Lung (tissue), 16 donors: Measurements from ENCODE around the gene ZNF71. TPM values are rescaled to one million over a fixed set of nuclear protein-coding genes. Genes with fewer than 3 reads are reported as not detected.

Experiments
- ATAC-seq: fragments of 200-7000 bp; cut with Tn5 transposase; one replicate; pipeline ENCODE4 v1.9.1; 2020; ENCODE audit warnings: moderate number of reproducible peaks; ENCODE audit not compliant: insufficient read depth, low FRiP score
- DNase-seq, 3 donors: peaks; one replicate each; pipeline ENCODE4 v3.0.0-alpha.2; 2013 to 2017
- H3K27ac ChIP-seq, 2 donors: one replicate each; pipeline ENCODE4 v1.5.1; 2013; ENCODE audit warnings: mild to moderate bottlenecking in 2 of 2, moderate library complexity in 2 of 2, control low read depth in 1 of 2, inconsistent platforms in 1 of 2, low read depth in 1 of 2, low read length in 1 of 2
- H3K27me3 ChIP-seq, 3 donors: one replicate each; pipeline ENCODE4 v1.5.1; 2013; ENCODE audit warnings: low read length in 2 of 3; ENCODE audit not compliant: control insufficient read depth in 3 of 3, insufficient read depth in 3 of 3
- H3K36me3 ChIP-seq, 4 donors: one replicate each; pipeline ENCODE4 v1.5.1; 2013; ENCODE audit warnings: low read length in 4 of 4, mild to moderate bottlenecking in 1 of 4, moderate library complexity in 1 of 4; ENCODE audit not compliant: control insufficient read depth in 4 of 4, insufficient read depth in 4 of 4
- H3K4me1 ChIP-seq, 5 donors: one replicate each; pipeline ENCODE4 v1.5.1; 2013; ENCODE audit warnings: low read length in 5 of 5, mild to moderate bottlenecking in 2 of 5, moderate library complexity in 1 of 5; ENCODE audit not compliant: control insufficient read depth in 5 of 5, insufficient read depth in 5 of 5
- H3K4me3 ChIP-seq: one replicate; pipeline ENCODE4 v1.5.1; 2013; ENCODE audit warnings: mild to moderate bottlenecking, control low read depth, moderate library complexity
- H3K9ac ChIP-seq, 2 donors: one replicate each; pipeline ENCODE4 v1.5.1; 2013; ENCODE audit warnings: low read length in 2 of 2, control low read depth in 1 of 2; ENCODE audit not compliant: insufficient read depth in 1 of 2
- H3K9me3 ChIP-seq, 4 donors: one replicate each; pipeline ENCODE4 v1.5.1; 2013; ENCODE audit warnings: low read length in 3 of 4, mild to moderate bottlenecking in 1 of 4, moderate library complexity in 1 of 4; ENCODE audit not compliant: control insufficient read depth in 4 of 4, insufficient read depth in 3 of 4
- CTCF ChIP-seq: IDR thresholded peaks from 2 replicates; pipeline ENCODE4 v1.5.1; 2012; ENCODE audit warnings: mild to moderate bottlenecking; ENCODE audit errors: control extremely low read depth, extremely low read depth
- WGBS, 2 donors: extraction: QIAGEN DNeasy Blood & Tissue Kit; methylation state at CpG; one replicate each; pipeline ENCODE4 v1.1.7; 2013; 5-methylcytosine and 5-hydroxymethylcytosine counted together
- long read RNA-seq, 5 donors: transcript quantifications; one replicate each; lab custom pipeline, GENCODE V29; 2026
- polyA plus RNA-seq, 2 donors: library from polyadenylated mRNA; stranded (reverse); fragments of 200-250 nt; gene quantifications; one replicate each; pipeline ENCODE4 v1.2.1, GENCODE V29; 2013
- total RNA-seq, 2 donors: library from RNA; depleted of rRNA in 1 of 2; stranded (reverse); fragments of >200 nt in 1 of 2; gene quantifications; one replicate each; pipeline ENCODE4 v1.2.1, GENCODE V29; 2014 to 2021
- donor health status: control.
- donor health status: control.
- donor health status: Bipolar disorder and iron deficiency.
- donor health status: healthy.
- donor health status: DM: yes; HTN: yes; CAD: no.

ZNF71 gene
- 1 to 10 TPM; 6.7 to 8.3 TPM for total RNA-seq
- 1 to 10 TPM; 2.5 to 4.9 TPM for polyA plus RNA-seq
- long read RNA-seq, donor 1, full-length matches to known transcripts, result 8 of 8 reads
- long read RNA-seq, donor 1, partial matches to known transcripts, result 0 of 8 reads
- long read RNA-seq, donor 1, other reads (novel, unspliced or antisense), result 0 of 8 reads
- long read RNA-seq, donor 2, full-length matches to known transcripts, result 1 of 1 reads
- long read RNA-seq, donor 2, partial matches to known transcripts, result 0 of 1 reads
- long read RNA-seq, donor 2, other reads (novel, unspliced or antisense), result 0 of 1 reads
- long read RNA-seq, donor 3, result 0 reads
- long read RNA-seq, donor 4, result 0 reads
- long read RNA-seq, donor 5, full-length matches to known transcripts, result 7 of 7 reads
- long read RNA-seq, donor 5, partial matches to known transcripts, result 0 of 7 reads
- long read RNA-seq, donor 5, other reads (novel, unspliced or antisense), result 0 of 7 reads

DNA sequence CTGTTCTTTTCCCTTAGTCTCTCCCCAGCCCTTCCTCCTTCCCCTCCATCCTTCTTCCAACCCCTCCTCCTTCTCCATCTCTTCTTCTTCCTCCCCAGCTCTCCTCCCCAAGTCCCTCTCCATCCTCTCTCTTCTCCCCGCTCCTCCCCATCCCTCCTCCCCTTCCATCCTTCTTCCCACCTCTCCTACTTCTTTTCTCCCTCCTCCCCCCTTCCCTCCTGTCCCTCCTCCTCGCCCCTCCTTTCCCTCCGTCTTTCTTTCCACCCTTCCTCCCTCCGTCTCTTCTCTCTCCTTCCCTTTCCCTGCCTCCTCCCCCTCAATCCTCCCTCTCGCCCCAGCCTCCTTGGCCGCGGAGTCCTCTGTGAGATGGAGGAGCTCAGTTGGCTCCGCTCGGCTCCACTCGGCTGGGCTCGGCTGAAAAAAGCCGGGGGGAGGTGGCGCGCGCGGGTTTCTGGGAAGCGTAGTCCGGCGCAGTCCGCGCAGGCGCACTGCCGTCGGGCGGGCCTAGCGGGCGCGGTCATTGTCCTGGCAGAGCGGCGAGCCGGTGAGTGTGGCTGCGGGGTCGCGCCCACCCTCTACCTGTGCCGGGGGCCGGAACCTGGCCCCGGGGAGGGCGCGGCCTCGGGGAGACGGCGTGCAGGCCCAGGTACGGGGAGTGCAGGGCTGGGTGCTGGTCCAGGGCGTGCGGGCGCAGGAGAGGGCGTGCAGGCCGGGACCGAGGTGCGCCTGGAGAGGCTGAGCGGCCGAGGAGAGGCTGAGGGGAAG is at the start of gene ZNF71:
TSS of gene ZNF71 (plus strand) at position 520 of the 765 bp plus-strand sequence. CDS start 6,257 bp downstream, outside the sequence.
- Histone ChIP-seq H3K36me3 (peaks cover 0 to 18% (median 7%) of the 10 kb centered on the region in 4 donors), H3K27ac (peak within 1 kb of the TSS; percentile 41 to 45), H3K27me3 (no peaks in the 10 kb centered on the region), H3K4me1 (peaks cover 0 to 8% (median 4%) of the 10 kb centered on the region in 5 donors), H3K9me3 (peaks cover 0 to 9% (median 5%) of the 10 kb centered on the region in 4 donors), H3K9ac (peak within 1 kb of the TSS; percentile 80 to 94), H3K4me3 (peak within 1 kb of the TSS; percentile 91)
- WGBS, 2 donors, result 1% methylated on average over 49 to 52 of the region's 52 CpGs
- DNase-seq, result peak; percentile 89 to 94 (median 91)
- TF ChIP-seq CTCF, result no peak
- ATAC-seq, result peak; percentile 96

DNA sequence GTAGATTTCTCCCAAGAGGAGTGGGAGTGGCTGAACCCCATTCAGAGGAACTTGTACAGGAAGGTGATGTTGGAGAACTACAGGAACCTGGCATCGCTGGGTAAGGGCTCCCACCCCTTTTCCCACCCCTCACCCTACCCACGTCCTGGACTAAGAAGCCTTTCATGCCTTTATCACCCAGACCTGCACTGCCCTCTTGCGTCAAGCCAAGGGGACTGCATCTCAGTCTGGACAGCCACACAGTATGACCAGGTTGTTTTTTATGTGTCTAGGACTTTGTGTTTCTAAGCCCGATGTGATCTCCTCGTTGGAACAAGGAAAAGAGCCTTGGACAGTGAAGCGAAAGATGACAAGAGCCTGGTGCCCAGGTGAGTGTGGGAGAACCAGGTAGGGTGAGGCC is 47.6 kb upstream of the ZNF71 start:
- no peak overlapping the region for H3K9ac ChIP-seq
- peaks cover 28 to 78% (median 48%) of the 10 kb centered on the region in 4 donors for H3K36me3 ChIP-seq
- no peak for DNase-seq
- no peaks in the 10 kb centered on the region for H3K27me3 ChIP-seq
- no peak for TF ChIP-seq CTCF
- no peak overlapping the region for H3K4me3 ChIP-seq
- WGBS, 2 donors, result 68 to 71% methylated on average over 6 of the region's 6 CpGs
- ATAC-seq, result no peak
- no peak overlapping the region for H3K27ac ChIP-seq
- no peaks in the 10 kb centered on the region for H3K4me1 ChIP-seq
- H3K9me3 ChIP-seq, result peaks cover 17 to 49% (median 39%) of the 10 kb centered on the region in 4 donors

GRCh38 chr19:56554272-56554869 is 40.7 kb upstream of the ZNF71 start:
- Histone ChIP-seq H3K27me3 (no peaks in the 10 kb centered on the region), H3K4me3 (no peak overlapping the region), H3K9me3 (peaks cover 25 to 61% (median 35%) of the 10 kb centered on the region in 4 donors), H3K4me1 (no peaks in the 10 kb centered on the region), H3K36me3 (peaks cover 21 to 59% (median 45%) of the 10 kb centered on the region in 4 donors), H3K27ac (no peak overlapping the region), H3K9ac (no peak overlapping the region)
- DNase-seq (no peak), ATAC-seq (no peak)
- no peak for TF ChIP-seq CTCF
- WGBS, 2 donors, result 81 to 97% methylated on average over 6 of the region's 6 CpGs
